ENCODE results near the gene TSSK6. TPM values are rescaled to one million over a fixed set of nuclear protein-coding genes. Genes with fewer than 3 reads are reported as not detected.

TSSK6 gene
- total and polyA plus RNA-seq, 2 experiments from 2014 or later = 0.60 to 11.9 TPM

DNA sequence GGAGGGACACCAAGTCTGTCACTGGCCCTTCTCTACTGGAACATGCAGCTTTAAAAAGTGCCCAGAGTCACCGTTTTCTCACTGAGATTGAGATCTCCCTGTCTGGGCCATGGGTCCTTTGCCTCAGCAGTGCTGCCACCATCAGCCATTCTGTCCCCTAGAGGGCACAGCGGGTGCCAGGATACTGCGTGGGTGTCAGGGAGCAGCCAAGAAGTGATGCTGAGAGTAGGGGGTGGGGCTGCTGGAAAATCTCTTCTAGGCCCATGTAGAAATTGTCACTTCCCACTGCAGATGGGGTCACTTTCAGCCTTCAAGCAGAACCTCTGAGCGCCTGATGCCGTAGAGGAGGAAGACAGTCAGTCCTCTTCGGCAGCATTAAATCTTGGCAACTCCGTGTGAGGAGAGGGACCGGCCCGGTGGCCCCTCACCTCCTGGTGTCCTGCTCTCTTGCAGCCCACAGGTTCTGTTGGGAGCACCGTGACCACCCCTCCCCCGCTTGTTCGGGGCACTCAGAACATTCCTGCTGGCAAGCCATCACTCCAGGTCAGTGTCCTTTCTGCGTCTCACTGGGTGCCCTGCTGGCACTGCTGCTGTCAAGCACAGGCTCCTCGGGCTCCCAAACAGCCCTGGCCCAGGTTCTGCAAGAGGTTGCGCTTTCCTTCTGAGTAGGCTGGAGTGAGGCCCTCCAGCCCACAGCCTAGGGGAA, 21.4 kb downstream of the TSSK6 start:
- no peaks in the 10 kb centered on the region for H3K27me3 ChIP-seq
- H3K27ac ChIP-seq = no peak overlapping the region
- H3K4me3 ChIP-seq = no peak overlapping the region
- H3K9me3 ChIP-seq (ENCODE audit: low read depth) = no peaks in the 10 kb centered on the region
- no peak for DNase-seq (ENCODE audit: low read depth in 1 of 2, low spot score in 1 of 2)
- TF ChIP-seq, protein P1, sequence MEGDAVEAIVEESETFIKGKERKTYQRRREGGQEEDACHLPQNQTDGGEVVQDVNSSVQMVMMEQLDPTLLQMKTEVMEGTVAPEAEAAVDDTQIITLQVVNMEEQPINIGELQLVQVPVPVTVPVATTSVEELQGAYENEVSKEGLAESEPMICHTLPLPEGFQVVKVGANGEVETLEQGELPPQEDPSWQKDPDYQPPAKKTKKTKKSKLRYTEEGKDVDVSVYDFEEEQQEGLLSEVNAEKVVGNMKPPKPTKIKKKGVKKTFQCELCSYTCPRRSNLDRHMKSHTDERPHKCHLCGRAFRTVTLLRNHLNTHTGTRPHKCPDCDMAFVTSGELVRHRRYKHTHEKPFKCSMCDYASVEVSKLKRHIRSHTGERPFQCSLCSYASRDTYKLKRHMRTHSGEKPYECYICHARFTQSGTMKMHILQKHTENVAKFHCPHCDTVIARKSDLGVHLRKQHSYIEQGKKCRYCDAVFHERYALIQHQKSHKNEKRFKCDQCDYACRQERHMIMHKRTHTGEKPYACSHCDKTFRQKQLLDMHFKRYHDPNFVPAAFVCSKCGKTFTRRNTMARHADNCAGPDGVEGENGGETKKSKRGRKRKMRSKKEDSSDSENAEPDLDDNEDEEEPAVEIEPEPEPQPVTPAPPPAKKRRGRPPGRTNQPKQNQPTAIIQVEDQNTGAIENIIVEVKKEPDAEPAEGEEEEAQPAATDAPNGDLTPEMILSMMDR (IDR thresholded peaks at IDR 0.05; ENCODE audit: low read depth, low read length) = no peak
- peaks cover 28% of the 10 kb centered on the region for H3K36me3 ChIP-seq
- H3K4me1 ChIP-seq (ENCODE audit: low read depth) = peaks cover 12% of the 10 kb centered on the region

DNA sequence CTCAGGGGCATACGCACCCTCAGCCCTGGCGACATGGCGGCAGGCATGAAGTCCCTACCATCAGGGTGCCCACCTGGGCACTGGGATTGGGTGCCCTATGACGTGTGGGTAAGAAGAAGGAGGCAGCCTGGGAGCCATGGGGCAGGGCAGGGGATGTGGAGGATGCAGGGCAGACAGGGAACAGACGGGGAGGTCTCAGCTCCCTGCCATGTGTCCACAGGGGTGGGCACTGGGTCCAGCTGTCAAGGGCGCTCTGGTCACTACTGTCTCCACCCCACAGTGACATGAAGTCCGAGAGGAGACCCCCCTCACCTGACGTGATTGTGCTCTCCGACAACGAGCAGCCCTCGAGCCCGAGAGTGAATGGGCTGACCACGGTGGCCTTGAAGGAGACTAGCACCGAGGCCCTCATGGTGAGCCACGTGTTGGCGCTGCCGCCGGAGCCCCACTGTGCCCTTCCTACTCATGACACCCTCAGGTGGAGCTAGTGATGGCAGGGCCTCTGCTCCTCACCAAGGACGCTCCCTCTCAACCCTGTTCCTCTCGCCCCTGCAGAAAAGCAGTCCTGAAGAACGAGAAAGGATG, 23.2 kb downstream of the TSSK6 start:
- H3K27me3 ChIP-seq = no peaks in the 10 kb centered on the region
- peaks cover 26% of the 10 kb centered on the region for H3K4me1 ChIP-seq (ENCODE audit: low read depth)
- H3K9me3 ChIP-seq (ENCODE audit: low read depth) = no peaks in the 10 kb centered on the region
- TF ChIP-seq, protein P1 (IDR thresholded peaks at IDR 0.05; ENCODE audit: low read depth, low read length) = no peak
- H3K36me3 ChIP-seq = peaks cover 20% of the 10 kb centered on the region
- no peak overlapping the region for H3K27ac ChIP-seq
- H3K4me3 ChIP-seq = no peak overlapping the region
- DNase-seq (ENCODE audit: low read depth in 1 of 2, low spot score in 1 of 2) = no peak

DNA sequence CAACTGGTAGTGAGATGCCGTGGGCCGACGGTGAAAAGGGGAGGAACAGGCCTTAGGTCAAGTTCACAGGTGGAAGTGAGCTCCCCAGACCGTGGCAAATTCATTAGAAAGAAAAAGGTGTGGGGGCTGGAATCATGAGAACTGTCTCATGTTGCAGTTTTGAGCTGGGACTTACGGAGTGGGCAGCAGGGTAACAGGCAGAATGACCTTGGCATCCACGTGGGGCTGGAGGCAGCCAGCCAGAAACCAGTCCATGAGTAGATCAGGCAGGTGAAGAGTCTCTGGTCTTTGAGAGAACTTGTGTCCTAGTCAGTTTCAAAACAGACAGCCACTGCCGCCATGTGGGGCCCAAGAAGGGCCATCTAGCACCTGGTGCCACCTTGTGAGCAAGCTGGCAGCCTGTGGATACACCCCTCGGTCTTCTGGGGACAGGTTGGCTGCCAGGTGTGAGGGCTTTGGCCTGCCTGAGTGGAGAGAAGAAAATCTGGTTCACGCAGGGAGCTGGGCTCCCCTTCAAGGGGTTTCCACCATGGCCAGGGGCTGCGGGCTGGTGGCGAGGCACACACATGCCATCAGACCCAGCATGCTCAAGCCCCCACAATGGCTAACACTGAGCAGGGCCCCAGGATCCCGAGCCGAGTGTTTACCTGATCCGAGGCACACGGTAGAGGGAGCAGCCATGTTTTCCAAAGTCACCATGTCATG, 23.9 kb downstream of the TSSK6 start:
- H3K4me3 ChIP-seq = no peak overlapping the region
- no peak for DNase-seq (ENCODE audit: low read depth in 1 of 2, low spot score in 1 of 2)
- peaks cover 28% of the 10 kb centered on the region for H3K4me1 ChIP-seq (ENCODE audit: low read depth)
- no peak overlapping the region for H3K27ac ChIP-seq
- TF ChIP-seq, protein P1 (IDR thresholded peaks at IDR 0.05; ENCODE audit: low read depth, low read length) = no peak
- H3K27me3 ChIP-seq = no peaks in the 10 kb centered on the region
- peaks cover 16% of the 10 kb centered on the region for H3K36me3 ChIP-seq
- no peaks in the 10 kb centered on the region for H3K9me3 ChIP-seq (ENCODE audit: low read depth)

DNA sequence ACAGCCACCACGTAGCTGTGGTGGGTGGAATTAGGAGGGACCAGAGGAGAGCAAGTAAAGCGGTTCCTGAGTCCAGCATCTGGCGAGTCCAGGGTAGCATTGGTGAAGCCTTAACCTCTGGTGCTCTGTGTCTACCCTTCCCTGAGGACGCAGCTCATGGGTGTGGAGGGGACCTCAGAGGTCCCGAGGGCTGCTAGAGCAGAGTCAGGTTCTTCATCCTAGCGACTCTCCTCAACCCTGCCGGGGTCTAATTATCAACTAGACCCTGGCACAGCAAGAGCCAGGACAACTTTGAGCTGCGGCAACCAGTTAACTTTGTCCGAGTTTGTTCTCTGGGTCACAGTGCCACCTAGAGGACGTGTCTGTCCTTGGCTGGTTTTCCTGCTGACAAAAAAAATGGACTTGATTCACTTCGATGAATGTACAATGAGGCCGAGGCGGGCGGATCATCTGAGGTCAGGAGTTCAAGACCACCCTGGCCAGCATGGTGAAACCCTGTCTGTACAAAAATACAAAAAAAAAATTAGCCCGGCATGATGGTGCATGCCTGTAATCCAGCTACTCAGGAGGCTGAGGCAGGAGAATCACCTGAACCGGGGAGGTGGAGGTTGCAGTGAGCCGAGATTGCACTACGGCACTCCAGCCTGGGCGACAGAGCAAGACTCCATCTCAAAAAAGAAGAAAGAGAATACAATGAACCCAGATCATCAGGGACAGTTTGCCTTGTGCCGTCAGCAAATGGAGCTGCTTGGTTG, 25.0 kb downstream of the TSSK6 start:
- peak; percentile 85 to 89 for DNase-seq (ENCODE audit: low read depth in 1 of 2, low spot score in 1 of 2)
- Histone ChIP-seq H3K4me1 (ENCODE audit: low read depth) (peaks cover 28% of the 10 kb centered on the region), H3K36me3 (peaks cover 12% of the 10 kb centered on the region), H3K27ac (peak overlapping the region; percentile 91), H3K9me3 (ENCODE audit: low read depth) (no peaks in the 10 kb centered on the region), H3K27me3 (no peaks in the 10 kb centered on the region), H3K4me3 (no peak overlapping the region)
- TF ChIP-seq, protein P1 (IDR thresholded peaks at IDR 0.05; ENCODE audit: low read depth, low read length) = peak; percentile 81

DNA sequence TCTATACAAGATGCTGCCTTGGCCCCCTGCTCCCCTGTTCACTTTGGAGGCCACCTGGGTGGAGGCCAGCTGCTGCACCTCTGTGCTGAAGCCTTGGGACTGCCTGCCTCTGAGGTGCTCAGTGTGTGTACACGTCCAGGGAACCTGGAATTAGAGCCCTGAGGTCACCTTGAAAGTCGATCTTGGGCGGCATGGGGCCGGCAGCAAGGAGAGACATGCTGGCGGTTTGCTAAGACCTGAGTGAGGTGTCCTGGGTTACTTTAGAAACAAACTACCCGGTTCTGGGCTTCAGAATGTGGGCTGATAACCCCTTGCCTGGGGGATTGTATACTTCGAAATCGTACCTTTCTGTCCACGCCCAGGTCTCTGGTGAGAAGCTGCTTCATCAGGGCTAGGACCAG, 25.5 kb downstream of the TSSK6 start:
- peak in 1 of 2 donors; percentile 16 for DNase-seq (ENCODE audit: low read depth in 1 of 2, low spot score in 1 of 2)
- peaks cover 11% of the 10 kb centered on the region for H3K36me3 ChIP-seq
- no peak overlapping the region for H3K4me3 ChIP-seq
- no peaks in the 10 kb centered on the region for H3K27me3 ChIP-seq
- TF ChIP-seq, protein P1 (IDR thresholded peaks at IDR 0.05; ENCODE audit: low read depth, low read length) = no peak
- H3K4me1 ChIP-seq (ENCODE audit: low read depth) = peaks cover 28% of the 10 kb centered on the region
- peak overlapping the region; percentile 91 for H3K27ac ChIP-seq
- no peaks in the 10 kb centered on the region for H3K9me3 ChIP-seq (ENCODE audit: low read depth)
